ENCODE data around the gene CRISP1. TPM values are rescaled to one million over a fixed set of nuclear protein-coding genes. Genes with fewer than 3 reads are reported as not detected.

Gene CRISP1
- total and polyA plus RNA-seq, 12 donors: not detected

- TF ChIP-seq CTCF (IDR thresholded peaks at IDR 0.05) (no peak), POLR2A (IDR thresholded peaks at IDR 0.05) (no peak)
- no peak overlapping the region for H3K4me3 ChIP-seq
- 76 to 82% (median 80%) methylated on average over 1 of the region's 1 CpG for WGBS, 4 donors
These were observed 32.9 kb downstream of the CRISP1 start for GRCh38 chr6:49833386-49833785.

GRCh38 chr6:49826743-49827406, 39.5 kb downstream of the CRISP1 start:
- Histone ChIP-seq H3K27me3 (no peaks in the 10 kb centered on the region), H3K27ac (no peak overlapping the region), H3K9me3 (replicated peaks in 1 of 3) (no peaks in the 10 kb centered on the region), H3K4me1 (replicated peaks in 1 of 2) (no peaks in the 10 kb centered on the region), H3K4me3 (no peak overlapping the region), H3K36me3 (replicated peaks in 1 of 2) (no peaks in the 10 kb centered on the region)
- DNase-seq: no peak
- intact Hi-C loops (cut with DNase I): no loop called here
- no peak for TF ChIP-seq POLR2A (IDR thresholded peaks at IDR 0.05)
- no peak for TF ChIP-seq CTCF (IDR thresholded peaks at IDR 0.05)
- 49 to 61% (median 54%) methylated on average over 5 of the region's 5 CpGs for WGBS, 4 donors

More at GRCh38 chr6:49833386-49833785, 32.9 kb downstream of the CRISP1 start:
- intact Hi-C loops (cut with DNase I): no loop called here
- H3K36me3 ChIP-seq (replicated peaks in 1 of 2): no peaks in the 10 kb centered on the region
- no peak overlapping the region for H3K27ac ChIP-seq
- no peaks in the 10 kb centered on the region for H3K9me3 ChIP-seq (replicated peaks in 1 of 3)
- no peaks in the 10 kb centered on the region for H3K27me3 ChIP-seq
- no peaks in the 10 kb centered on the region for H3K4me1 ChIP-seq (replicated peaks in 1 of 2)
- DNase-seq: no peak

- no peaks in the 10 kb centered on the region for H3K27me3 ChIP-seq
- DNase-seq: no peak
- no peak overlapping the region for H3K27ac ChIP-seq
- H3K9me3 ChIP-seq (replicated peaks in 1 of 3): no peaks in the 10 kb centered on the region
- 68 to 82% (median 72%) methylated on average over 2 of the region's 2 CpGs for WGBS, 4 donors
- H3K4me1 ChIP-seq (replicated peaks in 1 of 2): no peaks in the 10 kb centered on the region
- intact Hi-C loops (cut with DNase I): no loop called here
- H3K4me3 ChIP-seq: no peak overlapping the region
- no peaks in the 10 kb centered on the region for H3K36me3 ChIP-seq (replicated peaks in 1 of 2)
- TF ChIP-seq CTCF (IDR thresholded peaks at IDR 0.05): no peak
- no peak for TF ChIP-seq POLR2A (IDR thresholded peaks at IDR 0.05)
These were observed 51.2 kb downstream of the CRISP1 start for GRCh38 chr6:49815166-49815565.

GRCh38 chr6:49813248-49813647, 53.1 kb downstream of the CRISP1 start:
- Histone ChIP-seq H3K27ac (no peak overlapping the region), H3K4me1 (replicated peaks in 1 of 2) (no peaks in the 10 kb centered on the region), H3K36me3 (replicated peaks in 1 of 2) (no peaks in the 10 kb centered on the region), H3K9me3 (replicated peaks in 1 of 3) (no peaks in the 10 kb centered on the region), H3K27me3 (no peaks in the 10 kb centered on the region), H3K4me3 (no peak overlapping the region)
- DNase-seq: no peak
- intact Hi-C loops (cut with DNase I): no loop called here
- TF ChIP-seq CTCF (IDR thresholded peaks at IDR 0.05): no peak
- WGBS, 4 donors: 67 to 83% (median 78%) methylated on average over 2 of the region's 2 CpGs

Data from adrenal gland (tissue), 12 donors.